Stimulated activated CD4-positive, alpha-beta T cell treated with anti-CD3 and anti-CD28 coated beads, Interleukin-1b, Interleukin-23, amount 100 ng/mL, for 24 hours (primary cell): Measurements from ENCODE around the gene KIF11.

Experiments used
- DNase-seq, 4 experiments: peaks; one replicate each; pipeline ENCODE4 v3.0.0-alpha.2; 2020; ENCODE audit warnings: low read depth in 4 of 4, low spot score in 1 of 4

The KIF11 gene

GRCh38 chr10:92677708-92678107 lies 84.8 kb downstream of the KIF11 start:
- DNase-seq = no peak

- no peak for DNase-seq
Measured at GRCh38 chr10:92678206-92678605, 85.3 kb downstream of the KIF11 start.

- no peak for DNase-seq
Measured at GRCh38 chr10:92681306-92681834, 88.4 kb downstream of the KIF11 start.

- DNase-seq = no peak
Measured at GRCh38 chr10:92688573-92688926, 95.6 kb downstream of the KIF11 start.

- DNase-seq = no peak
Measured at GRCh38 chr10:92688927-92689662, 96.2 kb downstream of the KIF11 start.

- no peak for DNase-seq
Measured at GRCh38 chr10:92689663-92690210, 96.8 kb downstream of the KIF11 start, which contains the start of gene HHEX. Gene HHEX, plus strand, starts transcription at chr10:92689955. Its CDS starts 32 bp downstream, at chr10:92689987.

GRCh38 chr10:92690211-92690914 lies 97.4 kb downstream of the KIF11 start:
- no peak for DNase-seq

GRCh38 chr10:92690915-92691590 lies 98.1 kb downstream of the KIF11 start:
- DNase-seq = no peak

GRCh38 chr10:92691591-92692079 lies 98.7 kb downstream of the KIF11 start:
- no peak for DNase-seq

- DNase-seq = no peak
Measured at GRCh38 chr10:92692080-92692671, 99.2 kb downstream of the KIF11 start.

GRCh38 chr10:92692697-92693533 lies 100.0 kb downstream of the KIF11 start:
- DNase-seq = no peak

- DNase-seq = no peak
Measured at GRCh38 chr10:92693534-92693893, 100.6 kb downstream of the KIF11 start.

GRCh38 chr10:92695679-92696605 lies 103.0 kb downstream of the KIF11 start:
- no peak for DNase-seq

- DNase-seq = no peak
Measured at GRCh38 chr10:92696606-92697383, 103.9 kb downstream of the KIF11 start.

GRCh38 chr10:92697663-92698511 lies 105.0 kb downstream of the KIF11 start:
- DNase-seq = no peak

GRCh38 chr10:92699193-92699517 lies 106.2 kb downstream of the KIF11 start:
- DNase-seq = no peak

GRCh38 chr10:92699518-92700381 lies 106.8 kb downstream of the KIF11 start:
- DNase-seq = no peak
